ENCODE data around the gene ATG4C. TPM values are rescaled to one million over a fixed set of nuclear protein-coding genes. Genes with fewer than 3 reads are reported as not detected.

ATG4C gene
- total RNA-seq, 2 donors from 2014 or later = 5.6 to 11.8 TPM

DNA sequence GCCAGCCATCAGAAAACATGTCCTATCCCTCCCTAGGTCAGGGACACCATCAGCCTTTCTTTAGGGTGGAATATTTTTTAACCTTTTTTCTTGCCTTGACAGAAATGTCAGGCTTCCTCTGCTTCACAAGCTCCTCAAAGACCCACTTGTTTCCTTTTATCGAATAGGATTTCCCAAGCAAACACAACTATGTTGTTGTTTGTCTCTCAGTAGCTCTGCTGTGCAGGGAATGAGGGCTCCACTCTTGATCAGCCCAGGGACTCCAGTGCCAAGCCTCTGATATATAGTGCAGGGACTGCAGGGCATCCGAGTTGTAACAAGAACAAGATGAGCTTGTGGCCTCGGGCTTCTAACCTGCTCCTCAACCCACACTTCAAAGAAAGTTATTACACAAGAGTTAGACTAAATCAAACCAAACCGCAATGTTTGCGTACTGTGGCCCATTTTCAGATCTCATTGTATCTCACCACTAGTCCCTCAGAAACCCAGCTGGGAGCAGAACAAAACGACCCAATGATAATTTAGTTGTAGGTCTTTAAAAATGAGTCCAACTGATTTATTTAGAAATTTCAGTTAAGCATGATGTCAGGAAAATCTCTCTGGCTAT lies 108.1 kb downstream of the ATG4C start:
- TF ChIP-seq POLR2A (IDR thresholded peaks at IDR 0.05) (no peak), POLR2AphosphoS5 (IDR thresholded peaks at IDR 0.05) (no peak), CTCF (IDR thresholded peaks at IDR 0.05) (no peak)
- DNase-seq (ENCODE audit: low spot score) = no peak
- H3K27ac ChIP-seq = no peak overlapping the region
- intact Hi-C loops (cut with DNase I) = no loop called here
- no peaks in the 10 kb centered on the region for H3K9me3 ChIP-seq
- no peaks in the 10 kb centered on the region for H3K36me3 ChIP-seq
- 51% methylated on average over 6 of the region's 6 CpGs for WGBS
- H3K27me3 ChIP-seq (replicated peaks; ENCODE audit: insufficient read depth) = no peaks in the 10 kb centered on the region
- H3K4me3 ChIP-seq = no peak overlapping the region
- no peaks in the 10 kb centered on the region for H3K4me1 ChIP-seq (replicated peaks)

DNA sequence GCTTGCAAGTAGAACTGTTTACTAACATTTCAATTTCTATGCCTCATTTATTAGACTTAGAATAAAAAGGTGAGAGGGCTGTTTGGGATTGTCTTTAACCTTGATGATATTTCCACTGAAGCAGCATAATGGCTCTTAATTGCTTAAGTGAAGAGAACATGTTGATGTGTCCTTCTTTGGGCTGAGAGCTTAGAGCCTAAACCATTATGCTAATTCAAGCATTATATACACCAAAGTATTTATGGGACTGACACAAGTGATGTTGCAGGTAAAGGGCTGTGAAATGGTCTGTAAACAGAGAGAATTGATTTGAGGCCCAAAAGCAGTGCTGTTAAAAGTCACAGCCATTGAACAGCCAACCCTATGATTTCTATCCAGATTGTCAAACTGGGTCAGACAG lies 113.9 kb downstream of the ATG4C start:
- no peak for TF ChIP-seq CTCF (IDR thresholded peaks at IDR 0.05)
- TF ChIP-seq POLR2A (IDR thresholded peaks at IDR 0.05) = no peak
- no peak for TF ChIP-seq POLR2AphosphoS5 (IDR thresholded peaks at IDR 0.05)
- Histone ChIP-seq H3K27me3 (replicated peaks; ENCODE audit: insufficient read depth) (no peaks in the 10 kb centered on the region), H3K36me3 (no peaks in the 10 kb centered on the region), H3K4me3 (no peak overlapping the region), H3K27ac (no peak overlapping the region), H3K4me1 (replicated peaks) (no peaks in the 10 kb centered on the region), H3K9me3 (no peaks in the 10 kb centered on the region)
- no peak for DNase-seq (ENCODE audit: low spot score)
- intact Hi-C loops (cut with DNase I) = no loop called here

GRCh38 chr1:62900566-62900965 lies 116.6 kb downstream of the ATG4C start:
- no peaks in the 10 kb centered on the region for H3K4me1 ChIP-seq (replicated peaks)
- 93% methylated on average over 1 of the region's 1 CpG for WGBS
- no peaks in the 10 kb centered on the region for H3K9me3 ChIP-seq
- no peak overlapping the region for H3K27ac ChIP-seq
- TF ChIP-seq POLR2AphosphoS5 (IDR thresholded peaks at IDR 0.05) = no peak
- no peak for TF ChIP-seq CTCF (IDR thresholded peaks at IDR 0.05)
- no peak for TF ChIP-seq POLR2A (IDR thresholded peaks at IDR 0.05)
- no peaks in the 10 kb centered on the region for H3K36me3 ChIP-seq
- intact Hi-C loops (cut with DNase I) = no loop called here
- H3K4me3 ChIP-seq = no peak overlapping the region
- DNase-seq (ENCODE audit: low spot score) = no peak
- H3K27me3 ChIP-seq (replicated peaks; ENCODE audit: insufficient read depth) = no peaks in the 10 kb centered on the region

GRCh38 chr1:62901650-62902049 lies 117.7 kb downstream of the ATG4C start:
- H3K4me3 ChIP-seq = no peak overlapping the region
- no peak for DNase-seq (ENCODE audit: low spot score)
- 84% methylated on average over 1 of the region's 1 CpG for WGBS
- TF ChIP-seq POLR2A (IDR thresholded peaks at IDR 0.05) (no peak), POLR2AphosphoS5 (IDR thresholded peaks at IDR 0.05) (no peak), CTCF (IDR thresholded peaks at IDR 0.05) (no peak)
- no peaks in the 10 kb centered on the region for H3K9me3 ChIP-seq
- no peaks in the 10 kb centered on the region for H3K4me1 ChIP-seq (replicated peaks)
- H3K27me3 ChIP-seq (replicated peaks; ENCODE audit: insufficient read depth) = no peaks in the 10 kb centered on the region
- no peak overlapping the region for H3K27ac ChIP-seq
- H3K36me3 ChIP-seq = no peaks in the 10 kb centered on the region
- intact Hi-C loops (cut with DNase I) = no loop called here

DNA sequence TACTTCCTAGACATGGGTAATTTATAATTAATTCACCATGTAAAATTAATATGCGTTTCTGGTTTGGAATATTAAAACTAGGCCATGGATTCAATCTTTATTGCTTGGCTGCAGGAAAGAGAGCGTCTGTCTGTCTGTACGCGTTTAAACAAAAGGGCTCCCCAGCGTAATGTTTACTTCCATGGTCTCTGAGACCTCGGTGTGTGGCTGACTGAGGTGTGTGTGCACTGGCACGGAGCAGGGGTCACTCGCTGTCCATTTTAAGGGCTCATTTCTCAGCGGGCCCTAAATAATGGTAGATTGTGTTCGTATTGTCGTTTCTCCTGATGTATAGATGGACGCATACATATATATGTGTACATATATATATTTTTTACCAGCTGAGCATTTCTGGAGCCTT lies 119.6 kb downstream of the ATG4C start:
- Histone ChIP-seq H3K27me3 (replicated peaks; ENCODE audit: insufficient read depth) (no peaks in the 10 kb centered on the region), H3K27ac (no peak overlapping the region), H3K36me3 (no peaks in the 10 kb centered on the region), H3K4me1 (replicated peaks) (no peaks in the 10 kb centered on the region), H3K9me3 (no peaks in the 10 kb centered on the region), H3K4me3 (no peak overlapping the region)
- intact Hi-C loops (cut with DNase I) = no loop called here
- 78% methylated on average over 12 of the region's 12 CpGs for WGBS
- no peak for DNase-seq (ENCODE audit: low spot score)
- TF ChIP-seq POLR2A (IDR thresholded peaks at IDR 0.05) (no peak), POLR2AphosphoS5 (IDR thresholded peaks at IDR 0.05) (no peak), CTCF (IDR thresholded peaks at IDR 0.05) (no peak)

Measured in prostate gland (tissue), 2 donors.